Measurements from ENCODE around the gene FAAP24.
"Not testable (repeated sequence)": the region's sequence is repeated elsewhere in the genome, so short reads cannot be mapped to it uniquely, and the experiment has no call there.

The FAAP24 gene

GRCh38 chr19:32982488-32982887 is 10.4 kb downstream of the FAAP24 start:
- not testable (repeated sequence) for H3K4me2 ChIP-seq (ENCODE audit: low read length); H3K79me2 ChIP-seq; H3K9ac ChIP-seq; H3K4me3 ChIP-seq (ENCODE audit: low read depth, low read length); H3K9me3 ChIP-seq (ENCODE audit: control insufficient read depth, low read length); H3K27ac ChIP-seq; H3K27me3 ChIP-seq (ENCODE audit: control insufficient read depth, insufficient read depth, low read length); H2AFZ ChIP-seq; H3K4me1 ChIP-seq; H3K36me3 ChIP-seq (ENCODE audit: control insufficient read depth, insufficient read depth, low read length)

GRCh38 chr19:32988254-32988653 is 16.2 kb downstream of the FAAP24 start:
- not testable (repeated sequence) for H3K27ac ChIP-seq; H3K9me3 ChIP-seq (ENCODE audit: control insufficient read depth, low read length); H3K9ac ChIP-seq; H3K36me3 ChIP-seq (ENCODE audit: control insufficient read depth, insufficient read depth, low read length); H3K79me2 ChIP-seq; H3K27me3 ChIP-seq (ENCODE audit: control insufficient read depth, insufficient read depth, low read length); H3K4me2 ChIP-seq (ENCODE audit: low read length); H2AFZ ChIP-seq; H3K4me1 ChIP-seq; H3K4me3 ChIP-seq (ENCODE audit: low read depth, low read length)

GRCh38 chr19:32988724-32989123 is 16.7 kb downstream of the FAAP24 start:
- peaks cover 2% of the 10 kb centered on the region for H3K79me2 ChIP-seq
- no peak overlapping the region for H3K9ac ChIP-seq
- H3K36me3 ChIP-seq (ENCODE audit: control insufficient read depth, insufficient read depth, low read length): no peaks in the 10 kb centered on the region
- peaks cover 2% of the 10 kb centered on the region for H3K4me1 ChIP-seq
- no peak overlapping the region for H3K4me3 ChIP-seq (ENCODE audit: low read depth, low read length)
- no peak overlapping the region for H3K27ac ChIP-seq
- no peak overlapping the region for H2AFZ ChIP-seq
- no peaks in the 10 kb centered on the region for H3K27me3 ChIP-seq (ENCODE audit: control insufficient read depth, insufficient read depth, low read length)
- H3K9me3 ChIP-seq (ENCODE audit: control insufficient read depth, low read length): no peaks in the 10 kb centered on the region
- no peak overlapping the region for H3K4me2 ChIP-seq (ENCODE audit: low read length)
- no peak for TF ChIP-seq CTCF (IDR thresholded peaks at IDR 0.05)

GRCh38 chr19:32995966-32996365 is 23.9 kb downstream of the FAAP24 start:
- not testable (repeated sequence) for H3K4me3 ChIP-seq (ENCODE audit: low read depth, low read length); H2AFZ ChIP-seq; H3K36me3 ChIP-seq (ENCODE audit: control insufficient read depth, insufficient read depth, low read length); H3K27me3 ChIP-seq (ENCODE audit: control insufficient read depth, insufficient read depth, low read length); H3K9me3 ChIP-seq (ENCODE audit: control insufficient read depth, low read length); H3K9ac ChIP-seq; H3K4me1 ChIP-seq; H3K27ac ChIP-seq; H3K4me2 ChIP-seq (ENCODE audit: low read length); H3K79me2 ChIP-seq

- not testable (repeated sequence) for H3K4me3 ChIP-seq (ENCODE audit: low read depth, low read length); H3K9me3 ChIP-seq (ENCODE audit: control insufficient read depth, low read length); H3K4me2 ChIP-seq (ENCODE audit: low read length); H3K27me3 ChIP-seq (ENCODE audit: control insufficient read depth, insufficient read depth, low read length); H2AFZ ChIP-seq; H3K36me3 ChIP-seq (ENCODE audit: control insufficient read depth, insufficient read depth, low read length); H3K4me1 ChIP-seq; H3K79me2 ChIP-seq; H3K27ac ChIP-seq; H3K9ac ChIP-seq
Observed at GRCh38 chr19:32997061-32997464, 25.0 kb downstream of the FAAP24 start.

GRCh38 chr19:32997716-32998355 is 25.8 kb downstream of the FAAP24 start:
- H3K4me1 ChIP-seq: peaks cover 9% of the 10 kb centered on the region
- peaks cover 6% of the 10 kb centered on the region for H3K79me2 ChIP-seq
- H3K4me2 ChIP-seq (ENCODE audit: low read length): no peak overlapping the region
- H3K27me3 ChIP-seq (ENCODE audit: control insufficient read depth, insufficient read depth, low read length): no peaks in the 10 kb centered on the region
- no peak for TF ChIP-seq CTCF (IDR thresholded peaks at IDR 0.05)
- H3K27ac ChIP-seq: no peak overlapping the region
- H3K9ac ChIP-seq: no peak overlapping the region
- H3K36me3 ChIP-seq (ENCODE audit: control insufficient read depth, insufficient read depth, low read length): no peaks in the 10 kb centered on the region
- H2AFZ ChIP-seq: no peak overlapping the region
- no peaks in the 10 kb centered on the region for H3K9me3 ChIP-seq (ENCODE audit: control insufficient read depth, low read length)
- no peak overlapping the region for H3K4me3 ChIP-seq (ENCODE audit: low read depth, low read length)

GRCh38 chr19:32998722-32999121 is 26.7 kb downstream of the FAAP24 start:
- Histone ChIP-seq H3K36me3 (ENCODE audit: control insufficient read depth, insufficient read depth, low read length) (no peaks in the 10 kb centered on the region), H3K27me3 (ENCODE audit: control insufficient read depth, insufficient read depth, low read length) (no peaks in the 10 kb centered on the region), H3K9me3 (ENCODE audit: control insufficient read depth, low read length) (no peaks in the 10 kb centered on the region), H3K4me2 (ENCODE audit: low read length) (no peak overlapping the region), H3K4me1 (peaks cover 11% of the 10 kb centered on the region), H3K4me3 (ENCODE audit: low read depth, low read length) (no peak overlapping the region), H3K9ac (no peak overlapping the region), H2AFZ (no peak overlapping the region), H3K79me2 (peaks cover 6% of the 10 kb centered on the region), H3K27ac (no peak overlapping the region)
- TF ChIP-seq CTCF (IDR thresholded peaks at IDR 0.05): no peak
